NCI-H748 (cell line): ENCODE measurements around the gene NLRP2B.
"Not testable (repeated sequence)": the region's sequence is repeated elsewhere in the genome, so short reads cannot be mapped to it uniquely, and the experiment has no call there.

Experiments used
- DNase-seq: peaks from one replicate; lab custom pipeline; 2025; ENCODE audit not compliant: unreplicated experiment; lab: John Stamatoyannopoulos, UW

Gene NLRP2B

GRCh38 chrX:57680160-57680559 lies at the start of gene NLRP2B:
Gene NLRP2B (minus strand): TSS chrX:57680260.
- DNase-seq = no peak

- DNase-seq = not testable (repeated sequence)
These were observed 45.9 kb upstream of the NLRP2B start for GRCh38 chrX:57725995-57726394.

- no peak for DNase-seq
These were observed 1.3 kb upstream of the NLRP2B start for GRCh38 chrX:57681341-57681740.

- no peak for DNase-seq
These were observed 1.2 kb downstream of the NLRP2B start for GRCh38 chrX:57678686-57679428.

GRCh38 chrX:57677132-57677858 lies 2.8 kb downstream of the NLRP2B start:
- DNase-seq = no peak

GRCh38 chrX:57675320-57675719 lies 4.7 kb downstream of the NLRP2B start:
- no peak for DNase-seq

GRCh38 chrX:57674861-57675260 lies 5.2 kb downstream of the NLRP2B start:
- DNase-seq = no peak

GRCh38 chrX:57669961-57670360 lies 10.1 kb downstream of the NLRP2B start:
- no peak for DNase-seq

GRCh38 chrX:57667010-57667409 lies 13.1 kb downstream of the NLRP2B start:
- no peak for DNase-seq

GRCh38 chrX:57655065-57655464 lies 25.0 kb downstream of the NLRP2B start:
- no peak for DNase-seq

GRCh38 chrX:57652705-57653104 lies 27.4 kb downstream of the NLRP2B start:
- no peak for DNase-seq

GRCh38 chrX:57651169-57651919 lies 28.7 kb downstream of the NLRP2B start:
- no peak for DNase-seq

- DNase-seq = no peak
These were observed 33.0 kb downstream of the NLRP2B start for GRCh38 chrX:57647020-57647419.

- no peak for DNase-seq
These were observed 36.4 kb downstream of the NLRP2B start for GRCh38 chrX:57643698-57644097.

GRCh38 chrX:57641338-57641737 lies 38.7 kb downstream of the NLRP2B start:
- DNase-seq = no peak

GRCh38 chrX:57640674-57641016 lies 39.4 kb downstream of the NLRP2B start:
- DNase-seq = no peak

- not testable (repeated sequence) for DNase-seq
These were observed 50.6 kb downstream of the NLRP2B start for GRCh38 chrX:57629438-57629837.
